ENCODE data around the gene GPBP1L1. TPM values are rescaled to one million over a fixed set of nuclear protein-coding genes. Genes with fewer than 3 reads are reported as not detected.

Gene GPBP1L1
- total and polyA plus RNA-seq, 2 of the 13 experiments (the other 11 are each of a cell fraction or from before 2014, with no cell fraction given), result 45.9 to 86.1 TPM

DNA sequence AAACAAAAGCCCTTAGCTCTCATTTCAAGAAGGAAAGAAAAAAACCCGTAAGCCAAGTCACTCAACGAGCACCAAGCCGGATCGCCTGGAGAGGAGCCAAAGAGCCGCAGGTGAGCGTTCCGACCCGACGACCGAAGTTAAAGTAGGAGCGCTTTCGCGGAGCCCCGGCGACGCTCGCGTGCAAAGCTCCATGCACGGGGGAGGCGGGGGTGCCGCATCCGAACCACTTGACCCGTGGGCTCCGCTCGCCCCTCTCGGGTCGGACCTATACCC, 382 bp downstream of the GPBP1L1 start (continued):
- TF ChIP-seq, protein P1, sequence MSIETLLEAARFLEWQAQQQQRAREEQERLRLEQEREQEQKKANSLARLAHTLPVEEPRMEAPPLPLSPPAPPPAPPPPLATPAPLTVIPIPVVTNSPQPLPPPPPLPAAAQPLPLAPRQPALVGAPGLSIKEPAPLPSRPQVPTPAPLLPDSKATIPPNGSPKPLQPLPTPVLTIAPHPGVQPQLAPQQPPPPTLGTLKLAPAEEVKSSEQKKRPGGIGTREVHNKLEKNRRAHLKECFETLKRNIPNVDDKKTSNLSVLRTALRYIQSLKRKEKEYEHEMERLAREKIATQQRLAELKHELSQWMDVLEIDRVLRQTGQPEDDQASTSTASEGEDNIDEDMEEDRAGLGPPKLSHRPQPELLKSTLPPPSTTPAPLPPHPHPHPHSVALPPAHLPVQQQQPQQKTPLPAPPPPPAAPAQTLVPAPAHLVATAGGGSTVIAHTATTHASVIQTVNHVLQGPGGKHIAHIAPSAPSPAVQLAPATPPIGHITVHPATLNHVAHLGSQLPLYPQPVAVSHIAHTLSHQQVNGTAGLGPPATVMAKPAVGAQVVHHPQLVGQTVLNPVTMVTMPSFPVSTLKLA (IDR thresholded peaks at IDR 0.05), result no peak
- TF ChIP-seq, protein P2, sequence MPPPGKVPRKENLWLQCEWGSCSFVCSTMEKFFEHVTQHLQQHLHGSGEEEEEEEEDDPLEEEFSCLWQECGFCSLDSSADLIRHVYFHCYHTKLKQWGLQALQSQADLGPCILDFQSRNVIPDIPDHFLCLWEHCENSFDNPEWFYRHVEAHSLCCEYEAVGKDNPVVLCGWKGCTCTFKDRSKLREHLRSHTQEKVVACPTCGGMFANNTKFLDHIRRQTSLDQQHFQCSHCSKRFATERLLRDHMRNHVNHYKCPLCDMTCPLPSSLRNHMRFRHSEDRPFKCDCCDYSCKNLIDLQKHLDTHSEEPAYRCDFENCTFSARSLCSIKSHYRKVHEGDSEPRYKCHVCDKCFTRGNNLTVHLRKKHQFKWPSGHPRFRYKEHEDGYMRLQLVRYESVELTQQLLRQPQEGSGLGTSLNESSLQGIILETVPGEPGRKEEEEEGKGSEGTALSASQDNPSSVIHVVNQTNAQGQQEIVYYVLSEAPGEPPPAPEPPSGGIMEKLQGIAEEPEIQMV (CRISPR knock-in tag; IDR thresholded peaks at IDR 0.05; ENCODE audit: low read depth), result no peak
- TF ChIP-seq ZNF256 (CRISPR knock-in tag; conservative IDR thresholded peaks at IDR 0.05) (no peak), ELF4 (CRISPR knock-in tag; IDR thresholded peaks at IDR 0.05; ENCODE audit: borderline replicate concordance) (no peak), ZNF724P (CRISPR knock-in tag; IDR thresholded peaks at IDR 0.05; ENCODE audit: borderline replicate concordance) (no peak), ZSCAN20 (CRISPR knock-in tag; IDR thresholded peaks at IDR 0.05; ENCODE audit: borderline replicate concordance) (no peak), YEATS4 (CRISPR knock-in tag; IDR thresholded peaks at IDR 0.05; ENCODE audit: borderline replicate concordance) (no peak), ZNF20 (CRISPR knock-in tag; IDR thresholded peaks at IDR 0.05) (no peak), NPAS2 (CRISPR knock-in tag; IDR thresholded peaks at IDR 0.05; ENCODE audit: borderline replicate concordance) (no peak), CBX2 (IDR thresholded peaks at IDR 0.05; ENCODE audit: low read depth, low read length) (no peak), CBX2 (CRISPR knock-in tag; IDR thresholded peaks at IDR 0.05; ENCODE audit: low read depth) (no peak), PTBP1 (IDR thresholded peaks at IDR 0.05; ENCODE audit: low read depth, low read length, poor library complexity, severe bottlenecking) (no peak), MYNN (CRISPR knock-in tag; IDR thresholded peaks at IDR 0.05; ENCODE audit: low read depth) (no peak), ISL2 (CRISPR knock-in tag; IDR thresholded peaks at IDR 0.05) (peak; percentile 8; the same call in 1 of the 2 replicates), ZNF383 (CRISPR knock-in tag; IDR thresholded peaks at IDR 0.05; ENCODE audit: borderline replicate concordance) (no peak), ZNF205 (CRISPR knock-in tag; IDR thresholded peaks at IDR 0.05) (no peak), THYN1 (CRISPR knock-in tag; IDR thresholded peaks at IDR 0.05; ENCODE audit: borderline replicate concordance, low read depth) (0 out of 2 replicates have a peak, but pooled peaks have one; percentile 64), ZNF766 (CRISPR knock-in tag; IDR thresholded peaks at IDR 0.05; ENCODE audit: borderline replicate concordance) (no peak), ZFP90 (CRISPR knock-in tag; IDR thresholded peaks at IDR 0.05; ENCODE audit: borderline replicate concordance) (no peak), ASH2L (IDR thresholded peaks at IDR 0.05; ENCODE audit: insufficient read length, low read depth, low read length) (no peak)
- TF ChIP-seq, protein P3, sequence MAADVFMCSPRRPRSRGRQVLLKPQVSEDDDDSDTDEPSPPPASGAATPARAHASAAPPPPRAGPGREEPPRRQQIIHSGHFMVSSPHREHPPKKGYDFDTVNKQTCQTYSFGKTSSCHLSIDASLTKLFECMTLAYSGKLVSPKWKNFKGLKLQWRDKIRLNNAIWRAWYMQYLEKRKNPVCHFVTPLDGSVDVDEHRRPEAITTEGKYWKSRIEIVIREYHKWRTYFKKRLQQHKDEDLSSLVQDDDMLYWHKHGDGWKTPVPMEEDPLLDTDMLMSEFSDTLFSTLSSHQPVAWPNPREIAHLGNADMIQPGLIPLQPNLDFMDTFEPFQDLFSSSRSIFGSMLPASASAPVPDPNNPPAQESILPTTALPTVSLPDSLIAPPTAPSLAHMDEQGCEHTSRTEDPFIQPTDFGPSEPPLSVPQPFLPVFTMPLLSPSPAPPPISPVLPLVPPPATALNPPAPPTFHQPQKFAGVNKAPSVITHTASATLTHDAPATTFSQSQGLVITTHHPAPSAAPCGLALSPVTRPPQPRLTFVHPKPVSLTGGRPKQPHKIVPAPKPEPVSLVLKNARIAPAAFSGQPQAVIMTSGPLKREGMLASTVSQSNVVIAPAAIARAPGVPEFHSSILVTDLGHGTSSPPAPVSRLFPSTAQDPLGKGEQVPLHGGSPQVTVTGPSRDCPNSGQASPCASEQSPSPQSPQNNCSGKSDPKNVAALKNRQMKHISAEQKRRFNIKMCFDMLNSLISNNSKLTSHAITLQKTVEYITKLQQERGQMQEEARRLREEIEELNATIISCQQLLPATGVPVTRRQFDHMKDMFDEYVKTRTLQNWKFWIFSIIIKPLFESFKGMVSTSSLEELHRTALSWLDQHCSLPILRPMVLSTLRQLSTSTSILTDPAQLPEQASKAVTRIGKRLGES (CRISPR knock-in tag; IDR thresholded peaks at IDR 0.05; ENCODE audit: borderline replicate concordance), result no peak
- TF ChIP-seq, protein P4, sequence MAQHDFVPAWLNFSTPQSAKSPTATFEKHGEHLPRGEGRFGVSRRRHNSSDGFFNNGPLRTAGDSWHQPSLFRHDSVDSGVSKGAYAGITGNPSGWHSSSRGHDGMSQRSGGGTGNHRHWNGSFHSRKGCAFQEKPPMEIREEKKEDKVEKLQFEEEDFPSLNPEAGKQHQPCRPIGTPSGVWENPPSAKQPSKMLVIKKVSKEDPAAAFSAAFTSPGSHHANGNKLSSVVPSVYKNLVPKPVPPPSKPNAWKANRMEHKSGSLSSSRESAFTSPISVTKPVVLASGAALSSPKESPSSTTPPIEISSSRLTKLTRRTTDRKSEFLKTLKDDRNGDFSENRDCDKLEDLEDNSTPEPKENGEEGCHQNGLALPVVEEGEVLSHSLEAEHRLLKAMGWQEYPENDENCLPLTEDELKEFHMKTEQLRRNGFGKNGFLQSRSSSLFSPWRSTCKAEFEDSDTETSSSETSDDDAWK (CRISPR knock-in tag; IDR thresholded peaks at IDR 0.05), result no peak
